ENCODE measurements around the gene DNAJC25. TPM values are rescaled to one million over a fixed set of nuclear protein-coding genes. Genes with fewer than 3 reads are reported as not detected.
"Not testable (repeated sequence)": the region's sequence is repeated elsewhere in the genome, so short reads cannot be mapped to it uniquely, and the experiment has no call there.

The DNAJC25 gene
- polyA plus RNA-seq, 2 of the 4 experiments (the other 2 are of a cell fraction): 8.6 to 12.1 TPM

- no peak for DNase-seq (ENCODE audit: low read depth in 1 of 2, low spot score in 1 of 2)
- CTCF ChIA-PET: interaction anchor here (1.3 kb wide), 1 partner anchor 70 kb away, joined by 3 read pairs; no protein-coding TSS in a partner anchor
- TF ChIP-seq HOXA7 (CRISPR knock-in tag; IDR thresholded peaks at IDR 0.05) (no peak), NR3C1 (IDR thresholded peaks at IDR 0.05) (no peak), RCOR1 (IDR thresholded peaks at IDR 0.05; ENCODE audit: low read depth, low read length) (no peak), CHD4 (IDR thresholded peaks at IDR 0.05; ENCODE audit: borderline replicate concordance) (no peak), CBX8 (IDR thresholded peaks at IDR 0.05) (no peak), SMC3 (IDR thresholded peaks at IDR 0.05) (no peak), ZSCAN20 (CRISPR knock-in tag; IDR thresholded peaks at IDR 0.05) (no peak), CBX2 (IDR thresholded peaks at IDR 0.05; ENCODE audit: borderline replicate concordance, low read depth) (no peak), PBX3 (IDR thresholded peaks at IDR 0.05) (no peak), BHLHE40 (IDR thresholded peaks at IDR 0.05; ENCODE audit: low read depth, low read length) (no peak), FOSB (CRISPR knock-in tag; IDR thresholded peaks at IDR 0.05) (no peak), POLR2A (IDR thresholded peaks at IDR 0.05; ENCODE audit: low read length) (no peak)
- TF ChIP-seq, protein P1, sequence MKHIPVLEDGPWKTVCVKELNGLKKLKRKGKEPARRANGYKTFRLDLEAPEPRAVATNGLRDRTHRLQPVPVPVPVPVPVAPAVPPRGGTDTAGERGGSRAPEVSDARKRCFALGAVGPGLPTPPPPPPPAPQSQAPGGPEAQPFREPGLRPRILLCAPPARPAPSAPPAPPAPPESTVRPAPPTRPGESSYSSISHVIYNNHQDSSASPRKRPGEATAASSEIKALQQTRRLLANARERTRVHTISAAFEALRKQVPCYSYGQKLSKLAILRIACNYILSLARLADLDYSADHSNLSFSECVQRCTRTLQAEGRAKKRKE (CRISPR knock-in tag; IDR thresholded peaks at IDR 0.05; ENCODE audit: low read depth): no peak
- TF ChIP-seq, protein P2, sequence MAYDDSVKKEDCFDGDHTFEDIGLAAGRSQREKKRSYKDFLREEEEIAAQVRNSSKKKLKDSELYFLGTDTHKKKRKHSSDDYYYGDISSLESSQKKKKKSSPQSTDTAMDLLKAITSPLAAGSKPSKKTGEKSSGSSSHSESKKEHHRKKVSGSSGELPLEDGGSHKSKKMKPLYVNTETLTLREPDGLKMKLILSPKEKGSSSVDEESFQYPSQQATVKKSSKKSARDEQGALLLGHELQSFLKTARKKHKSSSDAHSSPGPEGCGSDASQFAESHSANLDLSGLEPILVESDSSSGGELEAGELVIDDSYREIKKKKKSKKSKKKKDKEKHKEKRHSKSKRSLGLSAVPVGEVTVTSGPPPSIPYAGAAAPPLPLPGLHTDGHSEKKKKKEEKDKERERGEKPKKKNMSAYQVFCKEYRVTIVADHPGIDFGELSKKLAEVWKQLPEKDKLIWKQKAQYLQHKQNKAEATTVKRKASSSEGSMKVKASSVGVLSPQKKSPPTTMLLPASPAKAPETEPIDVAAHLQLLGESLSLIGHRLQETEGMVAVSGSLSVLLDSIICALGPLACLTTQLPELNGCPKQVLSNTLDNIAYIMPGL (CRISPR knock-in tag; IDR thresholded peaks at IDR 0.05; ENCODE audit: borderline replicate concordance): no peak
Observed at GRCh38 chr9:111668026-111668573, 37.0 kb downstream of the DNAJC25 start.

GRCh38 chr9:111668601-111669000 lies 37.5 kb downstream of the DNAJC25 start:
- WGBS (ENCODE audit: missing lambda C conversion rate): 91% methylated on average over 11 of the region's 11 CpGs
- POLR2A ChIA-PET; H3K4me3 ChIP-seq; CTCF ChIA-PET; H3K9me3 ChIP-seq; H3K4me2 ChIP-seq; DNase-seq (ENCODE audit: low read depth in 1 of 2, low spot score in 1 of 2); ATAC-seq; FAIRE-seq; H3K27ac ChIP-seq; H3K4me1 ChIP-seq: not testable (repeated sequence)

More at GRCh38 chr9:111668026-111668573, 37.0 kb downstream of the DNAJC25 start:
- H3K4me1 ChIP-seq: peaks cover under 1% of the 10 kb centered on the region; the same call in 1 of the 3 replicates
- no peak overlapping the region for H3K4me2 ChIP-seq
- H3K27ac ChIP-seq: no peak overlapping the region
- POLR2A ChIA-PET: no interaction called here
- no peak overlapping the region for H3K4me3 ChIP-seq
- ATAC-seq: no peak
- FAIRE-seq: no peak
- WGBS (ENCODE audit: missing lambda C conversion rate): 86% methylated on average over 1 of the region's 1 CpG
- no peaks in the 10 kb centered on the region for H3K9me3 ChIP-seq

DNA sequence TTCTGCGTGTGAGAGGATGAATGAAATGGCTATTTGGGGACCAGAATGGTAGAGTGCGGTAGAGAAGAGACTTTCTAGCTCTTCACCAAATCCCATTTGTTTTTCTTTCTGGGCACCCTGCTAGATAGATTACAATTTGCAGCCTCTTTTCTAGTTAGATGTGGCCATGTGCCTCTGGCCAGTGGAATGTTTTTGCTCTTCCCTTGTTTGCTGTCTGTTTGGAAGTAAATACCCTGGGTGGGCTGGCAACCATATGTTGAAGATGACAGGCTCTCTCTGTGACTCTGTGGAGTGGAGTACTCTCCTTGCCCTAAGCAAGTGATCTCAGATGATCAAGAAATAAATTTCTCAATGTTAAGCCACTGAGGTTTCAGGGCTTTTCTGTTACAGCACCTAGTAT lies 43.2 kb downstream of the DNAJC25 start:
- no peak for FAIRE-seq
- no peak for DNase-seq (ENCODE audit: low read depth in 1 of 2, low spot score in 1 of 2)
- POLR2A ChIA-PET: no interaction called here
- TF ChIP-seq CHD2 (IDR thresholded peaks at IDR 0.05; ENCODE audit: low read length, partially characterized antibody) (no peak), RCOR1 (IDR thresholded peaks at IDR 0.05; ENCODE audit: low read depth, low read length) (no peak), JUNB (IDR thresholded peaks at IDR 0.05) (no peak), NFE2L2 (conservative IDR thresholded peaks at IDR 0.05; ENCODE audit: low read length) (no peak), FOXS1 (CRISPR knock-in tag; IDR thresholded peaks at IDR 0.05) (no peak), CBX2 (IDR thresholded peaks at IDR 0.05; ENCODE audit: borderline replicate concordance, low read depth) (no peak), EHF (CRISPR knock-in tag; IDR thresholded peaks at IDR 0.05) (no peak)
- Histone ChIP-seq H3K4me1 (no peaks in the 10 kb centered on the region), H3K9me3 (no peaks in the 10 kb centered on the region), H3K4me3 (no peak overlapping the region), H3K4me2 (no peak overlapping the region), H3K27ac (no peak overlapping the region)
- 97% methylated on average over 2 of the region's 2 CpGs for WGBS (ENCODE audit: missing lambda C conversion rate)
- CTCF ChIA-PET: interaction anchor here (0.9 kb wide), 1 partner anchor 401 kb away, joined by 3 read pairs; no protein-coding TSS in a partner anchor
- ATAC-seq: no peak
